Left colon (tissue), 2 donors: ENCODE data around the gene SKOR2. TPM values are rescaled to one million over a fixed set of nuclear protein-coding genes. Genes with fewer than 3 reads are reported as not detected.

ENCODE experiments used
- ATAC-seq: fragments of 200-7000 bp; cut with Tn5 transposase; one replicate; pipeline ENCODE4 v1.9.1; 2020; ENCODE audit warnings: mild to moderate bottlenecking, moderate library complexity
- DNase-seq, 2 donors: peaks; one replicate each; pipeline ENCODE4 v3.0.0-alpha.2; 2020
- intact Hi-C, 2 donors: fragments of 100-400 bp; cut with DNase I in 1 of 2; cut with micrococcal nuclease in 1 of 2; formaldehyde crosslinking; loops; one replicate each; pipeline versions ENCODE4 v1.11.2 to v1.14.0; 2022; cut with DNase I, micrococcal nuclease
- long read RNA-seq: library from polyadenylated mRNA; unstranded; transcript quantifications from one replicate; pipeline ENCODE4 v2.0.0, GENCODE V29; 2021
- total RNA-seq, 2 donors: library from RNA; stranded (reverse); fragmentation: NEBNext Ultra II Directional; extraction: Animal tissue kit (Norgen Biotek cat#: 25700); gene quantifications; one replicate each; pipeline ENCODE4 v1.2.1, GENCODE V29; 2021
- donor health status: DM: no; HTN: no; CAD: no.
- donor health status: DM: yes; HTN: yes; CAD: no.

Gene SKOR2
- not detected for total RNA-seq
- long read RNA-seq, result 0 reads

GRCh38 chr18:47251289-47252120, at the start of gene SKOR2:
TSS of gene SKOR2 (minus strand) at chr18:47251660. CDS start at chr18:47249183, 2,477 bp downstream.
- DNase-seq (no peak), ATAC-seq (no peak)
- intact Hi-C loops, result no loop called here

GRCh38 chr18:47296462-47296861, 45.0 kb upstream of the SKOR2 start:
- DNase-seq (no peak), ATAC-seq (no peak)
- intact Hi-C loops, result no loop called here

GRCh38 chr18:47294801-47295200, 43.3 kb upstream of the SKOR2 start:
- no peak for ATAC-seq

GRCh38 chr18:47288741-47289140, 37.3 kb upstream of the SKOR2 start:
- ATAC-seq, result no peak
- intact Hi-C loops, result no loop called here

More at GRCh38 chr18:47294801-47295200, 43.3 kb upstream of the SKOR2 start:
- DNase-seq, result no peak
- intact Hi-C loops, result no loop called here

GRCh38 chr18:47287911-47288585, 36.6 kb upstream of the SKOR2 start:
- DNase-seq, result no peak
- no peak for ATAC-seq
- intact Hi-C loops, result no loop called here

More at GRCh38 chr18:47288741-47289140, 37.3 kb upstream of the SKOR2 start:
- no peak for DNase-seq

GRCh38 chr18:47286776-47287410, 35.4 kb upstream of the SKOR2 start:
- no peak for ATAC-seq
- DNase-seq, result no peak
- intact Hi-C loops, result no loop called here

- ATAC-seq (no peak), DNase-seq (no peak)
- intact Hi-C loops, result no loop called here
These were observed 34.0 kb upstream of the SKOR2 start for GRCh38 chr18:47285456-47285855.

GRCh38 chr18:47284721-47285395, 33.4 kb upstream of the SKOR2 start:
- no peak for DNase-seq
- ATAC-seq, result no peak
- intact Hi-C loops, result no loop called here

GRCh38 chr18:47283476-47283875, 32.0 kb upstream of the SKOR2 start:
- intact Hi-C loops, result no loop called here
- peak; percentile 40 for ATAC-seq

GRCh38 chr18:47280121-47280520, 28.7 kb upstream of the SKOR2 start:
- intact Hi-C loops, result no loop called here
- ATAC-seq (no peak), DNase-seq (no peak)

More at GRCh38 chr18:47283476-47283875, 32.0 kb upstream of the SKOR2 start:
- DNase-seq, result no peak

- DNase-seq (no peak), ATAC-seq (no peak)
- intact Hi-C loops, result no loop called here
These were observed 23.5 kb upstream of the SKOR2 start for GRCh38 chr18:47274961-47275360.

GRCh38 chr18:47265197-47265596, 13.7 kb upstream of the SKOR2 start:
- no peak for DNase-seq
- ATAC-seq, result no peak
- intact Hi-C loops, result no loop called here

- intact Hi-C loops, result no loop called here
- ATAC-seq (no peak), DNase-seq (no peak)
These were observed 12.8 kb upstream of the SKOR2 start for GRCh38 chr18:47264308-47264700.

GRCh38 chr18:47263430-47264307, 12.2 kb upstream of the SKOR2 start:
- ATAC-seq (no peak), DNase-seq (no peak)
- intact Hi-C loops, result no loop called here

GRCh38 chr18:47263150-47263429, 11.6 kb upstream of the SKOR2 start:
- intact Hi-C loops, result no loop called here
- ATAC-seq, result no peak

GRCh38 chr18:47262301-47263149, 11.1 kb upstream of the SKOR2 start:
- intact Hi-C loops, result no loop called here
- DNase-seq (no peak), ATAC-seq (no peak)

More at GRCh38 chr18:47263150-47263429, 11.6 kb upstream of the SKOR2 start:
- no peak for DNase-seq

GRCh38 chr18:47261902-47262300, 10.4 kb upstream of the SKOR2 start:
- DNase-seq (no peak), ATAC-seq (no peak)
- intact Hi-C loops, result no loop called here
